ENCODE results near the gene ANKRD13C.

ANKRD13C gene

DNA sequence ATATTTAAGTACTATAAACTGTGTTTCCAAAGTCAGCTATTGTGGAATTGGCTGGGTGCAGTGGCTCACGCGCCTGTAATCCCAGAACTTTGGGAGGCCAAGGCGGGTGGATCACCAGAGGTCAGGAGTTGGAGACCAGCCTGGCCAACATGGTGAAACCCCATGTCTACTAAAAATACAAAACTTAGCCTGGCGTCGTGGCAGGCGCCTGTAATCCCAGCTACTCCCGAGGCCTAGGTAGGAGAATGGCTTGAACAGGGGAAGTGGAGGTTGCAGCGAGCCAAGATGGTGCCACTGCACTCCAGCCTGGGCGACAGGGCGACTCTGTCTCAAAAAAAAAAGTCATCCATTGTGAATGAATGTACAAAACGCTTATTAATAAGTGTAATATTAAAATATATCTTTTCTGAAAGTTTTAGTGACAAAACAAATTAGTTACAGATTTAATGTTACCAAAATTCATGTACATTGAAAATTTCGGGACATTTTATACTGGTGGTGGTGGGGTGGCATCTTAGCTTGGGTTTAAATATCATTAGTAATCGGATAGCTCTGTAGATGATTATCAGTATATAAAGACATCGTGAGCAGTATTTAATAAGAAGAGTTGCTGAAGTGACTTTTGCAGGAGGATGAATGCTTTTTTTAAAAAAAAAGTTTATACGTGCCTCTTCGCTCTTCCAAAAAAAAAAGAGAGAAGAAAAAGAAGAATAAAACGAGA, 133.8 kb downstream of the ANKRD13C start:
- no peak for DNase-seq (ENCODE audit: low read depth in 3 of 3)

DNA sequence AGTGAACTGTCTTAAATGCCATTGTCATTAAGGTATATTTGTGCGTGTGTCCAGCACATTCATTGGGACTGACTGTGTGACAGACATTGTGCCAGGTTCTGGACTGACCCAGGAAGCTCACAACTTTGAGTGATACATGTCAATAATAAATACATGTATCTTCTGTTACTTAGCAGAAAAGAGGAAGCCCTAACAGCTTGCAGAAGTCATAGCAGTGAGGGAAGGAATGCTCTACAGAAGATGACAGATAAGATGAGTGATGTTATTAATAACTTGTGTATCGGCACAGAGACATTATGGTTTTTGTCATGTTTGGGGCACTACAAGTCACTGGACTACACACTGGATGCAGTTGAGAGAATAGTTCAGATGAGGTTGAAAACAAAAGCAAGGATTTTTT, 134.5 kb downstream of the ANKRD13C start:
- DNase-seq (ENCODE audit: low read depth in 3 of 3): no peak

DNA sequence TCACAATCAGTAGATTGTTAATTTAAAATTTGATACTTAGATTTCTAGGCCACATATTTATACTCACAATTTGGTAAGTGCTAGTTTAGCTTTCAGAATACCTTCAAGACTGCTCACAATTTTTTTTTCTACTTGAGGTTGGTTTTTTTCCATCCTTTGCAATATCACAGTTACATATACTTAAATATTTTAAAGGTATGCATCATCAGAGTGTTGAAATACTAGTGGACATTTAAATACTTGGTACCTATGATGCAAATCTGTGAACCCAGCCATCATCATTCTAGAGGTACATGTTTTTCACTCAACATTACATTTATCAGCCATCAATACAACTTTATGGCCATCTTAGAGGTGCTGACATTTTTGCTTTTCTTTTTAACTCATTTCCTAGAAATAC, 143.0 kb downstream of the ANKRD13C start:
- no peak for DNase-seq (ENCODE audit: low read depth in 3 of 3)

DNA sequence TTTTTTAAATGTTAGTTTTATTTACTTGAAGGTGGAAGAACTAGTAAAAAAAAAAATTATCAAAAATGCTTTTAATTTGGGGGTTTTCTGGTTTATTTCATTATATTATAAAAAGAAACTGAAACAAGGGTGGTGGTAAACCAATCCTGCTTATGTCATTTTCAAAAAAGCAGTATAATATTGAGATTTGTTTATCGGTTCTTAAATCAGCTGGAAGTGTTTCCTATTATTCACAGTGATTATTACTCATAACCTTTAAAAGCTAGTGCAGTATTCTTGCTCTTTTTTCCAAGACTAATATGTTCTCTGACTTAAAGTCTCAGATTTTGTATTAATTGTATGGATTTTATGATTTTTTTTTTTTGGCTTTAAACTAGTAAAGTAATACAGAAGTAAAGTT, 143.7 kb downstream of the ANKRD13C start:
- no peak for DNase-seq (ENCODE audit: low read depth in 3 of 3)
